SK-N-SH treated with all-trans-retinoic acid at 6 μM for 48 hours (cell line): ENCODE results near the gene TICAM1.

Experiments used
- ATAC-seq: fragments of 200-7000 bp; cut with Tn5 transposase; 3 replicates; pipeline ENCODE4 v1.9.1; 2020; ENCODE audit warnings: mild to moderate bottlenecking, moderate library complexity
- ARNTL ChIP-seq: fragments of 450-650 bp; formaldehyde crosslinking; IDR thresholded peaks from 2 replicates; pipeline ENCODE4 v1.5.0; 2020; ENCODE audit warnings: low read depth, mild to moderate bottlenecking, moderate library complexity, borderline replicate concordance
- BACH2 ChIP-seq: fragments of 250-450 bp; sonication (Bioruptor Pico); IDR thresholded peaks from 2 replicates; pipeline ENCODE4 v1.9.0; 2021; ENCODE audit warnings: mild to moderate bottlenecking, borderline replicate concordance
- CREB5 ChIP-seq: fragments of 250-450 bp; sonication (Bioruptor Pico); IDR thresholded peaks from 2 replicates; pipeline ENCODE4 v1.5.1; 2020; ENCODE audit warnings: low read depth, mild to moderate bottlenecking, moderate library complexity
- CSDC2 ChIP-seq: fragments of 250-450 bp; sonication (Bioruptor Pico); IDR thresholded peaks from 2 replicates; pipeline ENCODE4 v1.5.0; 2020; ENCODE audit warnings: mild to moderate bottlenecking, moderate library complexity
- CSRNP3 ChIP-seq: fragments of 250-450 bp; sonication (Bioruptor Pico); IDR thresholded peaks from 2 replicates; pipeline ENCODE4 v1.5.1; 2021; ENCODE audit warnings: mild to moderate bottlenecking, moderate library complexity
- ESRRG ChIP-seq: fragments of 250-450 bp; sonication (Bioruptor Pico); IDR thresholded peaks from 2 replicates; pipeline ENCODE4 v1.6.1; 2021; ENCODE audit warnings: mild to moderate bottlenecking
- GLIS3 ChIP-seq: fragments of 250-450 bp; sonication (Bioruptor Pico); IDR thresholded peaks from 2 replicates; pipeline ENCODE4 v1.5.0; 2020; ENCODE audit warnings: mild to moderate bottlenecking, moderate library complexity
- ISL1 ChIP-seq: fragments of 250-450 bp; sonication (Bioruptor Pico); IDR thresholded peaks from 2 replicates; pipeline ENCODE4 v2.1.2; 2022; ENCODE audit warnings: mild to moderate bottlenecking, moderate library complexity
- OSR1 ChIP-seq: fragments of 250-450 bp; sonication (Bioruptor Pico); IDR thresholded peaks from 2 replicates; pipeline ENCODE4 v1.8.0; 2022; ENCODE audit warnings: moderate library complexity, mild to moderate bottlenecking, inconsistent platforms
- PATZ1 ChIP-seq: fragments of 250-450 bp; sonication (Bioruptor Pico); IDR thresholded peaks from 2 replicates; pipeline ENCODE4 v1.8.0; 2020; ENCODE audit warnings: mild to moderate bottlenecking, moderate library complexity, borderline replicate concordance
- POU6F1 ChIP-seq: fragments of 250-450 bp; sonication (Bioruptor Pico); IDR thresholded peaks from 2 replicates; pipeline ENCODE4 v1.8.0; 2021; ENCODE audit warnings: low read depth, mild to moderate bottlenecking, moderate library complexity, borderline replicate concordance
- PPARA ChIP-seq: fragments of 250-450 bp; sonication (Bioruptor Pico); IDR thresholded peaks from 2 replicates; pipeline ENCODE4 v1.5.0; 2020; ENCODE audit warnings: mild to moderate bottlenecking, borderline replicate concordance
- RARB ChIP-seq: fragments of 250-450 bp; sonication (Bioruptor Pico); IDR thresholded peaks from 2 replicates; pipeline ENCODE4 v1.8.0; 2021; ENCODE audit warnings: mild to moderate bottlenecking, moderate library complexity
- SNAI2 ChIP-seq: fragments of 250-450 bp; sonication (Bioruptor Pico); IDR thresholded peaks from 2 replicates; pipeline ENCODE4 v1.5.0; 2020; ENCODE audit warnings: mild to moderate bottlenecking, moderate library complexity
- TCF4 ChIP-seq: fragments of 250-450 bp; sonication (Bioruptor Pico); IDR thresholded peaks from 2 replicates; pipeline ENCODE4 v1.8.0; 2021; ENCODE audit warnings: mild to moderate bottlenecking, moderate library complexity, borderline replicate concordance
- TOX ChIP-seq: fragments of 250-450 bp; sonication (Bioruptor Pico); IDR thresholded peaks from 2 replicates; pipeline ENCODE4 v1.8.0; 2021; ENCODE audit warnings: mild to moderate bottlenecking, moderate library complexity, borderline replicate concordance
- TSHZ2 ChIP-seq: fragments of 250-450 bp; sonication (Bioruptor Pico); IDR thresholded peaks from 2 replicates; pipeline ENCODE4 v1.5.0; 2020; ENCODE audit warnings: mild to moderate bottlenecking, moderate library complexity
- ZFP3 ChIP-seq: fragments of 250-450 bp; sonication (Bioruptor Pico); IDR thresholded peaks from 2 replicates; pipeline ENCODE4 v1.5.0; 2020; ENCODE audit warnings: mild to moderate bottlenecking, moderate library complexity
- ZFP30 ChIP-seq: fragments of 450-650 bp; formaldehyde crosslinking; IDR thresholded peaks from 2 replicates; pipeline ENCODE4 v1.5.0; 2022; ENCODE audit warnings: mild to moderate bottlenecking, moderate library complexity
- ZNF565 ChIP-seq: fragments of 450-650 bp; formaldehyde crosslinking; conservative IDR thresholded peaks from 2 replicates; pipeline ENCODE4 v1.5.0; 2020; ENCODE audit warnings: low read depth, mild to moderate bottlenecking, moderate library complexity
- ZNF70 ChIP-seq: fragments of 450-650 bp; formaldehyde crosslinking; IDR thresholded peaks from 2 replicates; pipeline ENCODE4 v1.5.0; 2020; ENCODE audit warnings: mild to moderate bottlenecking, moderate library complexity
- ZNF8 ChIP-seq: fragments of 450-650 bp; formaldehyde crosslinking; IDR thresholded peaks from 2 replicates; pipeline ENCODE4 v1.5.0; 2020; ENCODE audit warnings: mild to moderate bottlenecking, moderate library complexity

Gene TICAM1

GRCh38 chr19:4831304-4831978, at the start of gene TICAM1:
TSS of gene TICAM1 (minus strand) at chr19:4831712. CDS start at chr19:4818377, 13,335 bp downstream.
- TF ChIP-seq ZFP3 (no peak), PPARA (no peak), ISL1 (CRISPR knock-in tag) (no peak), ZNF70 (CRISPR knock-in tag) (no peak), TSHZ2 (CRISPR knock-in tag) (no peak), GLIS3 (no peak), ZFP30 (CRISPR knock-in tag) (no peak), POU6F1 (no peak), SNAI2 (CRISPR knock-in tag) (no peak), TCF4 (CRISPR knock-in tag) (no peak), ESRRG (CRISPR knock-in tag) (no peak), OSR1 (no peak), BACH2 (CRISPR knock-in tag) (no peak), ZNF8 (CRISPR knock-in tag) (no peak), CSRNP3 (CRISPR knock-in tag) (no peak), TOX (no peak), CREB5 (CRISPR knock-in tag) (no peak)
- TF ChIP-seq, all 23 proteins: peak for 0
- ATAC-seq: peak; percentile 94

GRCh38 chr19:4879041-4879440, 47.5 kb upstream of the TICAM1 start:
- ATAC-seq: no peak
- TF ChIP-seq BACH2 (CRISPR knock-in tag) (no peak), ARNTL (CRISPR knock-in tag) (no peak), CSRNP3 (CRISPR knock-in tag) (no peak), PPARA (no peak), SNAI2 (CRISPR knock-in tag) (no peak), ZFP3 (no peak), ZNF8 (CRISPR knock-in tag) (no peak), CREB5 (CRISPR knock-in tag) (no peak), RARB (CRISPR knock-in tag) (no peak), PATZ1 (CRISPR knock-in tag) (no peak), CSDC2 (no peak), TCF4 (CRISPR knock-in tag) (no peak), TOX (no peak), ZNF565 (CRISPR knock-in tag) (no peak), ESRRG (CRISPR knock-in tag) (no peak)
